A549 (cell line): ENCODE measurements around the gene KIF1A. TPM values are rescaled to one million over a fixed set of nuclear protein-coding genes. Genes with fewer than 3 reads are reported as not detected.

Experiments
- ATAC-seq, 2 experiments: fragments of 200-7000 bp in 1 of 2; fragments of >200 bp in 1 of 2; cut with Nextera tagmentation in 1 of 2; cut with Tn5 transposase in 1 of 2; 3 replicates each; pipeline versions ENCODE4 v1.8.0 to v1.9.1; 2018 to 2020; ENCODE audit warnings: mild to moderate bottlenecking in 1 of 2, moderate library complexity in 1 of 2
- CTCF ChIA-PET: fragments of 300-600 bp; sonication (Branson Sonifier 250); formaldehyde crosslinking; extraction: SDS; loops from one replicate; lab custom pipeline; 2021; ENCODE audit warnings: antibody characterized with exemption, inconsistent platforms; lab: Yijun Ruan, JAX
- POLR2A ChIA-PET: fragments of 350-600 bp; formaldehyde crosslinking; extraction: SDS; loops from one replicate; lab custom pipeline; 2021; ENCODE audit warnings: antibody characterized with exemption, inconsistent platforms; lab: Yijun Ruan, JAX
- DNase-seq, 2 experiments: peaks; one replicate each; pipeline versions ENCODE4 v3.0.0 to v3.0.0-alpha.2; 2011 to 2016; ENCODE audit warnings: low read depth in 1 of 2, low spot score in 1 of 2
- FAIRE-seq: peaks from 2 replicates; lab custom pipeline; 2011; peaks lifted over from hg19 to GRCh38; lab: Jason Lieb, UNC
- H3K27ac ChIP-seq, 2 experiments: fragments of >200 bp; sonication (Bioruptor Twin); formaldehyde crosslinking; 3 replicates each; pipeline ENCODE4 v1.5.1; 2016 to 2017
- H3K4me1 ChIP-seq: fragments of >200 bp; sonication (Bioruptor Twin); formaldehyde crosslinking; 3 replicates; pipeline ENCODE4 v1.6.1; 2016
- H3K4me2 ChIP-seq: fragments of >200 bp; sonication (Bioruptor Twin); formaldehyde crosslinking; 3 replicates; pipeline ENCODE4 v1.6.1; 2016
- H3K4me3 ChIP-seq: fragments of >200 bp; sonication (Bioruptor Twin); formaldehyde crosslinking; 3 replicates; pipeline ENCODE4 v1.5.1; 2016
- H3K9me3 ChIP-seq: fragments of >200 bp; sonication (Bioruptor Twin); formaldehyde crosslinking; 3 replicates; pipeline ENCODE4 v1.6.1; 2016
- CHD4 ChIP-seq: fragments of 200-600 bp; sonication (generic); IDR thresholded peaks from 2 replicates; pipeline ENCODE4 v1.6.1; 2016; ENCODE audit warnings: antibody characterized with exemption, mild to moderate bottlenecking, borderline replicate concordance
- ESRRA ChIP-seq: fragments of 150-350 bp; IDR thresholded peaks from 2 replicates; pipeline ENCODE4 v1.6.1; 2014; ENCODE audit warnings: mild to moderate bottlenecking, low read length, borderline replicate concordance
- GATA3 ChIP-seq: IDR thresholded peaks from 2 replicates; pipeline ENCODE4 v1.6.1; 2012; ENCODE audit warnings: borderline replicate concordance
- HOXA7 ChIP-seq: fragments of 250-450 bp; sonication (Bioruptor Pico); IDR thresholded peaks from 2 replicates; pipeline ENCODE4 v1.5.0; 2020; ENCODE audit warnings: mild to moderate bottlenecking, moderate library complexity
- JUN ChIP-seq, 2 experiments: fragments of >200 bp; sonication (Bioruptor Twin); formaldehyde crosslinking; IDR thresholded peaks; 2 replicates in 1 of 2; 3 replicates in 1 of 2; pipeline ENCODE4 v1.6.1; 2016 to 2017
- MAFK ChIP-seq: fragments of 450-650 bp; IDR thresholded peaks from 2 replicates; pipeline ENCODE4 v1.6.1; 2014; ENCODE audit not compliant: partially characterized antibody
- MAZ ChIP-seq: fragments of 150-350 bp; IDR thresholded peaks from 2 replicates; pipeline ENCODE4 v1.6.1; 2014; ENCODE audit warnings: antibody characterized with exemption, low read depth, low read length, borderline replicate concordance
- MYC ChIP-seq: IDR thresholded peaks from 2 replicates; pipeline ENCODE4 v1.6.1; 2012; ENCODE audit warnings: mild to moderate bottlenecking, inconsistent platforms, low read length, improper control_type of control experiment, borderline replicate concordance
- NFE2L2 ChIP-seq: fragments of 150-350 bp; conservative IDR thresholded peaks from 2 replicates; pipeline ENCODE4 v1.6.1; 2014; ENCODE audit warnings: low read length
- NPAS2 ChIP-seq: fragments of 250-450 bp; sonication (Bioruptor Pico); IDR thresholded peaks from 2 replicates; pipeline ENCODE4 v1.8.0; 2022; ENCODE audit warnings: mild to moderate bottlenecking, moderate library complexity, borderline replicate concordance
- POLR2AphosphoS2 ChIP-seq: conservative IDR thresholded peaks from 2 replicates; pipeline ENCODE4 v1.6.1; 2012; ENCODE audit warnings: low read length, improper control_type of control experiment, inconsistent platforms
- RAD21 ChIP-seq, 2 experiments: fragments of >200 bp in 1 of 2; sonication (Bioruptor Twin) in 1 of 2; formaldehyde crosslinking in 1 of 2; IDR thresholded peaks in 1 of 2; conservative IDR thresholded peaks in 1 of 2; 2 replicates in 1 of 2; 3 replicates in 1 of 2; pipeline ENCODE4 v1.6.1; 2012 to 2018; ENCODE audit warnings: inconsistent platforms in 1 of 2
- RARB ChIP-seq: fragments of 250-450 bp; sonication (Bioruptor Pico); IDR thresholded peaks from 2 replicates; pipeline ENCODE4 v1.8.0; 2021; ENCODE audit warnings: mild to moderate bottlenecking, moderate library complexity
- RNF2 ChIP-seq: fragments of 200-600 bp; sonication (generic); IDR thresholded peaks from 2 replicates; pipeline ENCODE4 v1.6.1; 2016; ENCODE audit warnings: low read depth, mild to moderate bottlenecking, antibody characterized with exemption, moderate library complexity, borderline replicate concordance
- SREBF2 ChIP-seq: fragments of 450-650 bp; IDR thresholded peaks from 2 replicates; pipeline ENCODE4 v1.6.1; 2014; ENCODE audit warnings: mild to moderate bottlenecking, moderate library complexity
- TP53 ChIP-seq: fragments of 250-450 bp; sonication (Bioruptor Pico); IDR thresholded peaks from 2 replicates; pipeline ENCODE4 v1.5.0; 2021; ENCODE audit warnings: mild to moderate bottlenecking, moderate library complexity
- ZC3H11A ChIP-seq: fragments of 450-650 bp; IDR thresholded peaks from 2 replicates; pipeline ENCODE4 v1.6.1; 2014; ENCODE audit warnings: antibody characterized with exemption, mild to moderate bottlenecking
- ZNF302 ChIP-seq: fragments of 250-450 bp; sonication (Bioruptor Pico); IDR thresholded peaks from 2 replicates; pipeline ENCODE4 v1.9.0; 2021; ENCODE audit warnings: inconsistent platforms, mild to moderate bottlenecking, moderate library complexity
- WGBS: methylation state at CpG from one replicate; pipeline ENCODE4 v1.1.6; 2017; ENCODE audit errors: missing lambda C conversion rate; 5-methylcytosine and 5-hydroxymethylcytosine counted together
- polyA plus RNA-seq, 4 experiments: library from polyadenylated mRNA; depleted of rRNA in 3 of 4; stranded (reverse); fragments of >200 nt; fragmentation: RNase III in 1 of 4; extraction: RNeasy Plus Mini Kit Qiagen cat#74134 plus additional on column Dnase treatment in 1 of 4; gene quantifications; 2 replicates in 3 of 4; 3 replicates in 1 of 4; pipeline ENCODE4 v1.2.3, GENCODE V29; 2011 to 2017
- TF ChIP-seq, protein P1 (sequence below): IDR thresholded peaks from 2 replicates; pipeline ENCODE4 v1.6.1; 2012
- TF ChIP-seq, protein P2 (sequence below): IDR thresholded peaks from 2 replicates; pipeline ENCODE4 v1.6.1; 2012
- TF ChIP-seq, protein P3 (sequence below): fragments of 250-450 bp; sonication (Bioruptor Pico); IDR thresholded peaks from 2 replicates; pipeline ENCODE4 v1.5.0; 2021; ENCODE audit warnings: mild to moderate bottlenecking, moderate library complexity, borderline replicate concordance
- TF ChIP-seq, protein P4 (sequence below): fragments of >200 bp; sonication (Bioruptor Twin); formaldehyde crosslinking; IDR thresholded peaks from 3 replicates; pipeline ENCODE4 v1.5.1; 2016

The KIF1A gene
- polyA plus RNA-seq, 2 of the 4 experiments (the other 2 are of a cell fraction): 0.28 to 0.50 TPM

DNA sequence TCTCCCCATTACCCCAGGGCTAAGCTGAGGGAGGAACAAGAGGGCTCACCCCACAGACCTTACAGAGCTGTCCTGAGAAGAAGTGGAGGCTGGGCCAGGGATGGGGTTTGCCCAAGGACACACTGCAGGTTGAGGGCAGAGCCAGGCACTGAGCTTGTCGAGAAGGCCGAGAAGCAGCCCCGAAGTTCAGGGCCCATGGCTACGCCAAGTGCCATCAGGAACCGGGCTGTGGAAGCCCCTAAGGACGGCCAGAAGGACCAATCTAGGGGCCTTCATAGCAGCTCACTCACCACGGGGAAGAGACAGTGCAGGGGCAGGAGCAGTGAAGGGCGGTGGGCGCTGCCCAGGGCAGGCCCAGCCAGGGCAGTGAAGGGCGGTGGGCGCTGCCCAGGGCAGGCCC lies 30.0 kb upstream of the KIF1A start:
- Histone ChIP-seq H3K4me3 (no peak overlapping the region), H3K27ac (no peak overlapping the region), H3K9me3 (peaks cover 2% of the 10 kb centered on the region; the same call in 2 of the 3 replicates), H3K4me2 (no peak overlapping the region), H3K4me1 (no peaks in the 10 kb centered on the region)
- no peak for FAIRE-seq
- peak; percentile 13 to 42; a peak in 4 of 6 replicates for ATAC-seq
- ChIA-PET POLR2A (no interaction called here), CTCF (interaction anchor here (1.6 to 3.8 kb wide), 3 partner anchors 9 to 1029 kb away, joined by 11 to 44 read pairs (median 17); no protein-coding TSS in a partner anchor)
- no peak for DNase-seq
- no peak for TF ChIP-seq NFE2L2
- TF ChIP-seq POLR2AphosphoS2: no peak
- TF ChIP-seq HOXA7 (CRISPR knock-in tag): no peak
- WGBS: 60% methylated on average over 10 of the region's 11 CpGs

DNA sequence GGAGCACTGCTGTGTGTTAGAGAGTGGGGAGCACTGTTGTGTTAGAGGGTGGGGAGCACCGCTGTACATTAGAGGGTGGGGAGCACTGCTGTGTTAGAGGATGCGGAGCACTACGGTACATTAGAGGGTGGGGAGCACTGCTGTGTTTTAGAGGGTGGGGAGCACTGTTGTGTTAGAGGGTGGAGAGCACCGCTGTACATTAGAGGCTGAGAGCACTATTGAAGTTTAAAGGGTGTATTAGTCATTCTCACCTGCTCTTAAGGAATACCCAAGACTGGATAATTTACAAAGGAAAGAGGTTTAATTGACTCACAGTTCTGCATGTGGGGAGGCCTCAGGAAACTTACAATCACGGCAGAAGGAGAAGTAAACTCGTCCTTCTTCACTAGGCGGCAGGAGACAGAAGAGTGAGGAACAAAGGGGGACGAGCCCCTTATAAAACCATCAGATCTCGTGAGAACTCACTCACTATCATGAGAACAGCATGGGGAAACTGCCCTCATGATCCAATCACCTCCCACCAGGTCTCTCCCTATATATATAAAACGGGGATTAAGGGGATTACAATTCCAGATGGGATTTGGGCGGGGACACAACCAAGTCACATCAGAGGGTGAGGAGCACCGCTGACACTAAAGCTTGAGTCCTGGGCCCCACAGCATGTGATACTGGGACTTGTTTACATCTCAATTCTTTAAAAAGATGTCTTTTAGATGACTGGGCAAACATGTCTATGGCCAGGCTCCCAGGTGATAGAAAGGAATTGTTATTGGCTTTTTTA lies 29.1 kb upstream of the KIF1A start:
- Histone ChIP-seq H3K4me1 (no peaks in the 10 kb centered on the region), H3K4me2 (no peak overlapping the region), H3K4me3 (no peak overlapping the region), H3K9me3 (peaks cover 10% of the 10 kb centered on the region; the same call in 2 of the 3 replicates), H3K27ac (no peak overlapping the region)
- CTCF ChIA-PET: interaction anchor here (1.6 to 3.8 kb wide), 2 partner anchors 9 to 12 kb away, joined by 11 to 44 read pairs; no protein-coding TSS in a partner anchor
- WGBS: 58% methylated on average over 12 of the region's 12 CpGs
- FAIRE-seq: no peak
- no peak for DNase-seq
- POLR2A ChIA-PET: no interaction called here
- TF ChIP-seq NPAS2 (no peak), ZC3H11A (no peak), CHD4 (no peak), SREBF2 (no peak), ESRRA (no peak), MAFK (no peak), MAZ (no peak), GATA3 (no peak), MYC (no peak), ZNF302 (CRISPR knock-in tag) (no peak), RNF2 (no peak), TP53 (no peak)
- TF ChIP-seq, protein P1, sequence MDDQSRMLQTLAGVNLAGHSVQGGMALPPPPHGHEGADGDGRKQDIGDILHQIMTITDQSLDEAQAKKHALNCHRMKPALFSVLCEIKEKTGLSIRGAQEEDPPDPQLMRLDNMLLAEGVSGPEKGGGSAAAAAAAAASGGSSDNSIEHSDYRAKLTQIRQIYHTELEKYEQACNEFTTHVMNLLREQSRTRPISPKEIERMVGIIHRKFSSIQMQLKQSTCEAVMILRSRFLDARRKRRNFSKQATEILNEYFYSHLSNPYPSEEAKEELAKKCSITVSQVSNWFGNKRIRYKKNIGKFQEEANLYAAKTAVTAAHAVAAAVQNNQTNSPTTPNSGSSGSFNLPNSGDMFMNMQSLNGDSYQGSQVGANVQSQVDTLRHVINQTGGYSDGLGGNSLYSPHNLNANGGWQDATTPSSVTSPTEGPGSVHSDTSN: no peak
- ATAC-seq: no peak

DNA sequence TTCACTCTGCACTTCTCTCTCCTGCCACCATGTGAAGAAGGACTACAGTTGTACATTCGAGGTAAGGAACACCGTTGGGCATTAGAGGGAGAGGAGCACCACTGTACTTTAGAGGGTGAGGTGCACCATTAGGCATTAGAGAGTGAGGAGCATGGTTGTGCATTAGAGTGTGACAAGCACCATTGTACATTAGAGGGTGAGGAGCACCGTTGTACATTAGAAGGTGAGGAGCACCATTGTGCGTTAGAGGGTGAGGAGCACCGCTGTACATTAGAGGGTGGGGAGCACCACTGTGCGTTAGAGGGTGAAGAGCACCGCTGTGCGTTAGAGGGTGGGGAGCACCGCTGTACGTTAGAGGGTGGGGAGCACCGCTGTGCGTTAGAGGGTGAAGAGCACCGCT lies 27.8 kb upstream of the KIF1A start:
- FAIRE-seq (no peak), ATAC-seq (no peak), DNase-seq (no peak)
- Histone ChIP-seq H3K4me1 (no peaks in the 10 kb centered on the region), H3K4me2 (no peak overlapping the region), H3K27ac (no peak overlapping the region), H3K4me3 (no peak overlapping the region), H3K9me3 (peaks cover 10% of the 10 kb centered on the region; the same call in 2 of the 3 replicates)
- POLR2A ChIA-PET: no interaction called here
- CTCF ChIA-PET: interaction anchor here (0.8 kb wide), 1 partner anchor 12 kb away, joined by 5 read pairs; no protein-coding TSS in a partner anchor
- no peak for TF ChIP-seq JUN (IDR thresholded peaks at IDR 0.05)
- 78% methylated on average over 13 of the region's 13 CpGs for WGBS

DNA sequence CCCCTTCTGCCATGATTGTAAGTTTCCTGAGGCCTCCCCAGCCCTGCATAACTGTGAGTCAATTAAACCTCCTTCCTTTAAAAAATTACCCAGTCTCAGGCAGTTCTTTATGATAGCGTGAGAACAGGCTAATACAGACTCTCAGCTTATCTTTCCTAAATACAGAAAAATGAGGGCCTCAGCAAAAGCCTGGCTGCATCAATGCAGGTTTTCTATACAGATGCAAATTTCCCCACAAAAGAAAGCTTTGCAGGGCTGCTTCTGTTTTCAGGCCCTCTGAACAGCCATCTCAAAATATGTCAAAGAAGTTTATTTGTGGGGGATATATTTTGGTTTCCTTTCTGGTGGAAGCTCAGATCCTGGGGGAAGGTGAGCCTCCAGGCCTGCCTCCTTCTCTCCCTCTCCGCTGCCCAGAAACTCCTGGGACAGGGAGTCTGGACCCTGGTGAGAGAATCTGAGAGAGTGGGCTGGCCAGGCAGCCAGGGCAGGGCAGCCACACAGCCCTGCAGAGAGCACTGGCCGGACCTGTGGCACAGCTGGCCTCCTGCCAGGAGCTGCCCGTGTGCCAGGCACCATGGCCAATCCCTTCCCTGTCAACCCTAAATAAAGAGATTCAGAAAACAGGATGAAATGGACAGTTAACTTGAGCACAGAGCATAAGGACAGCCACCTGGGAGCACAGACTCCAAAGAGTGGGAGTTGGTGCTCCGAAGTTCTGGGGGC lies 27.0 kb upstream of the KIF1A start:
- Histone ChIP-seq H3K4me3 (no peak overlapping the region), H3K4me2 (no peak overlapping the region), H3K27ac (no peak overlapping the region), H3K4me1 (no peaks in the 10 kb centered on the region), H3K9me3 (peaks cover 10% of the 10 kb centered on the region; the same call in 2 of the 3 replicates)
- FAIRE-seq (no peak), ATAC-seq (no peak), DNase-seq (no peak)
- CTCF ChIA-PET: interaction anchor here (0.8 to 1.8 kb wide), 3 partner anchors 13 to 37 kb away, joined by 3 to 5 read pairs (median 5); no protein-coding TSS in a partner anchor
- POLR2A ChIA-PET: no interaction called here
- 33% methylated on average over 5 of the region's 5 CpGs for WGBS
- no peak for TF ChIP-seq RAD21 (conservative IDR thresholded peaks at IDR 0.05 in 1 of 2, IDR thresholded peaks at IDR 0.05 in 1 of 2)
- no peak for TF ChIP-seq ZC3H11A
- TF ChIP-seq, protein P2, sequence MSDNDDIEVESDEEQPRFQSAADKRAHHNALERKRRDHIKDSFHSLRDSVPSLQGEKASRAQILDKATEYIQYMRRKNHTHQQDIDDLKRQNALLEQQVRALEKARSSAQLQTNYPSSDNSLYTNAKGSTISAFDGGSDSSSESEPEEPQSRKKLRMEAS: no peak
- TF ChIP-seq, protein P3, sequence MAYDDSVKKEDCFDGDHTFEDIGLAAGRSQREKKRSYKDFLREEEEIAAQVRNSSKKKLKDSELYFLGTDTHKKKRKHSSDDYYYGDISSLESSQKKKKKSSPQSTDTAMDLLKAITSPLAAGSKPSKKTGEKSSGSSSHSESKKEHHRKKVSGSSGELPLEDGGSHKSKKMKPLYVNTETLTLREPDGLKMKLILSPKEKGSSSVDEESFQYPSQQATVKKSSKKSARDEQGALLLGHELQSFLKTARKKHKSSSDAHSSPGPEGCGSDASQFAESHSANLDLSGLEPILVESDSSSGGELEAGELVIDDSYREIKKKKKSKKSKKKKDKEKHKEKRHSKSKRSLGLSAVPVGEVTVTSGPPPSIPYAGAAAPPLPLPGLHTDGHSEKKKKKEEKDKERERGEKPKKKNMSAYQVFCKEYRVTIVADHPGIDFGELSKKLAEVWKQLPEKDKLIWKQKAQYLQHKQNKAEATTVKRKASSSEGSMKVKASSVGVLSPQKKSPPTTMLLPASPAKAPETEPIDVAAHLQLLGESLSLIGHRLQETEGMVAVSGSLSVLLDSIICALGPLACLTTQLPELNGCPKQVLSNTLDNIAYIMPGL (CRISPR knock-in tag): no peak
- no peak for TF ChIP-seq MAZ
- TF ChIP-seq NPAS2: no peak
- no peak for TF ChIP-seq RARB (CRISPR knock-in tag)
- TF ChIP-seq, protein P4, sequence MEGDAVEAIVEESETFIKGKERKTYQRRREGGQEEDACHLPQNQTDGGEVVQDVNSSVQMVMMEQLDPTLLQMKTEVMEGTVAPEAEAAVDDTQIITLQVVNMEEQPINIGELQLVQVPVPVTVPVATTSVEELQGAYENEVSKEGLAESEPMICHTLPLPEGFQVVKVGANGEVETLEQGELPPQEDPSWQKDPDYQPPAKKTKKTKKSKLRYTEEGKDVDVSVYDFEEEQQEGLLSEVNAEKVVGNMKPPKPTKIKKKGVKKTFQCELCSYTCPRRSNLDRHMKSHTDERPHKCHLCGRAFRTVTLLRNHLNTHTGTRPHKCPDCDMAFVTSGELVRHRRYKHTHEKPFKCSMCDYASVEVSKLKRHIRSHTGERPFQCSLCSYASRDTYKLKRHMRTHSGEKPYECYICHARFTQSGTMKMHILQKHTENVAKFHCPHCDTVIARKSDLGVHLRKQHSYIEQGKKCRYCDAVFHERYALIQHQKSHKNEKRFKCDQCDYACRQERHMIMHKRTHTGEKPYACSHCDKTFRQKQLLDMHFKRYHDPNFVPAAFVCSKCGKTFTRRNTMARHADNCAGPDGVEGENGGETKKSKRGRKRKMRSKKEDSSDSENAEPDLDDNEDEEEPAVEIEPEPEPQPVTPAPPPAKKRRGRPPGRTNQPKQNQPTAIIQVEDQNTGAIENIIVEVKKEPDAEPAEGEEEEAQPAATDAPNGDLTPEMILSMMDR: no peak
- no peak for TF ChIP-seq CHD4
